GM23248 (cell line): ENCODE results near the gene ATAD3A. TPM values are rescaled to one million over a fixed set of nuclear protein-coding genes. Genes with fewer than 3 reads are reported as not detected.

Experiments
- DNase-seq: peaks from one replicate; pipeline ENCODE4 v3.0.0-alpha.2; 2015
- H2AFZ ChIP-seq: fragments of 200-600 bp; sonication (generic); 2 replicates; pipeline ENCODE4 v1.6.1; 2016; ENCODE audit warnings: antibody characterized with exemption
- H3F3A ChIP-seq: fragments of 200-600 bp; sonication (generic); 2 replicates; pipeline ENCODE4 v1.6.1; 2016; ENCODE audit warnings: mild to moderate bottlenecking, antibody characterized with exemption, mixed run types; ENCODE audit not compliant: insufficient read depth
- H3K27ac ChIP-seq: fragments of 200-600 bp; sonication (generic); 2 replicates; pipeline ENCODE4 v1.5.1; 2016; ENCODE audit warnings: mild to moderate bottlenecking
- H3K27me3 ChIP-seq: fragments of 200-600 bp; sonication (generic); replicated peaks from 2 replicates; pipeline ENCODE4 v1.6.1; 2016; ENCODE audit warnings: mild to moderate bottlenecking; ENCODE audit not compliant: insufficient read depth
- H3K36me3 ChIP-seq: fragments of 200-600 bp; sonication (generic); 2 replicates; pipeline ENCODE4 v1.6.1; 2016; ENCODE audit warnings: low read depth, mild to moderate bottlenecking
- H3K4me1 ChIP-seq: fragments of 200-600 bp; sonication (generic); 2 replicates; pipeline ENCODE4 v1.6.1; 2016; ENCODE audit warnings: mild to moderate bottlenecking; ENCODE audit not compliant: insufficient read depth
- H3K4me2 ChIP-seq: fragments of 200-600 bp; sonication (generic); one replicate; pipeline ENCODE4 v1.6.1; 2016; ENCODE audit warnings: mild to moderate bottlenecking; ENCODE audit not compliant: unreplicated experiment
- H3K4me3 ChIP-seq: fragments of 200-600 bp; sonication (generic); 2 replicates; pipeline ENCODE4 v1.5.1; 2016; ENCODE audit warnings: mild to moderate bottlenecking
- H3K79me2 ChIP-seq: fragments of 200-600 bp; sonication (generic); 2 replicates; pipeline ENCODE4 v1.6.1; 2016; ENCODE audit warnings: mild to moderate bottlenecking; ENCODE audit not compliant: insufficient read depth
- H3K9ac ChIP-seq: fragments of 200-600 bp; sonication (generic); 2 replicates; pipeline ENCODE4 v1.6.1; 2016; ENCODE audit warnings: mild to moderate bottlenecking
- H3K9me2 ChIP-seq: fragments of 200-600 bp; sonication (generic); 2 replicates; pipeline ENCODE4 v1.6.1; 2016; ENCODE audit warnings: mixed run types, mild to moderate bottlenecking, moderate library complexity; ENCODE audit not compliant: insufficient read depth
- H3K9me3 ChIP-seq: fragments of 200-600 bp; sonication (generic); one replicate; pipeline ENCODE4 v1.6.1; 2017; ENCODE audit warnings: low read depth
- H4K20me1 ChIP-seq: fragments of 200-600 bp; sonication (generic); 2 replicates; pipeline ENCODE4 v1.6.0; 2016; ENCODE audit not compliant: insufficient read depth
- EZH2 ChIP-seq: fragments of 200-600 bp; sonication (generic); IDR thresholded peaks from 2 replicates; pipeline ENCODE4 v1.6.1; 2018; ENCODE audit warnings: antibody characterized with exemption, mild to moderate bottlenecking; ENCODE audit not compliant: insufficient read depth, poor library complexity, severe bottlenecking
- EZH2phosphoT487 ChIP-seq: fragments of 200-600 bp; sonication (generic); IDR thresholded peaks from 2 replicates; pipeline ENCODE4 v1.6.1; 2018; ENCODE audit warnings: antibody characterized with exemption, moderate library complexity, mild to moderate bottlenecking, low read depth; ENCODE audit not compliant: insufficient read depth
- WGBS, 2 experiments: methylation state at CpG; one replicate each; pipeline ENCODE4 v1.1.6; 2015 to 2017; ENCODE audit warnings: low lambda C conversion rate in 2 of 2, low coverage in 1 of 2; ENCODE audit errors: missing lambda C conversion rate in 2 of 2; 5-methylcytosine and 5-hydroxymethylcytosine counted together
- in situ Hi-C: fragments of 300-500 bp; cut with MboI; formaldehyde crosslinking; loops from 2 replicates; pipeline ENCODE4 v1.15.0; 2020
- polyA plus RNA-seq: library from polyadenylated mRNA; unstranded; fragments of >200 nt; fragmentation: Nextera tagmentation; extraction: Ambion mirVana; gene quantifications from 2 replicates; pipeline ENCODE4 v1.2.1, GENCODE V29; 2016
- total RNA-seq: library from RNA; depleted of rRNA; stranded (reverse); fragments of >200 nt; shearing (Covaris generic); gene quantifications from 2 replicates; pipeline ENCODE4 v1.2.3, GENCODE V29; 2014

Gene ATAD3A
- total and polyA plus RNA-seq, 2 experiments from 2014 or later = 42.8 to 45.8 TPM

GRCh38 chr1:1564268-1564667 is 52.3 kb downstream of the ATAD3A start:
- H3K9me3 ChIP-seq = no peaks in the 10 kb centered on the region
- peaks cover 14% of the 10 kb centered on the region for H3K36me3 ChIP-seq
- 80% methylated on average over 19 of the region's 19 CpGs for WGBS, 2 experiments
- DNase-seq = no peak
- H3K27ac ChIP-seq = no peak overlapping the region
- no peaks in the 10 kb centered on the region for H3K9me2 ChIP-seq
- no peak overlapping the region for H3K9ac ChIP-seq
- no peak overlapping the region for H3K4me2 ChIP-seq
- no peaks in the 10 kb centered on the region for H3K27me3 ChIP-seq
- no peak overlapping the region for H3K4me3 ChIP-seq
- in situ Hi-C loops = no loop called here
- no peaks in the 10 kb centered on the region; the same call in 1 of the 2 replicates for H3K4me1 ChIP-seq
- H3K79me2 ChIP-seq = peaks cover 100% of the 10 kb centered on the region
- no peaks in the 10 kb centered on the region for H3F3A ChIP-seq
- H2AFZ ChIP-seq = no peak overlapping the region
- peaks cover 12% of the 10 kb centered on the region for H4K20me1 ChIP-seq
- no peak for TF ChIP-seq EZH2phosphoT487
- no peak for TF ChIP-seq EZH2

- H3K4me1 ChIP-seq = peaks cover 10% of the 10 kb centered on the region
- H3K4me2 ChIP-seq = no peak overlapping the region
- 96% methylated on average over 9 to 10 of the region's 10 CpGs for WGBS, 2 experiments
- no peak for TF ChIP-seq EZH2
- TF ChIP-seq EZH2phosphoT487 = no peak
- DNase-seq = no peak
- no peak overlapping the region for H3K9ac ChIP-seq
- H3K27me3 ChIP-seq = no peaks in the 10 kb centered on the region
- in situ Hi-C loops = no loop called here
- no peak overlapping the region for H3K27ac ChIP-seq
- peaks cover 15% of the 10 kb centered on the region for H4K20me1 ChIP-seq
- peaks cover 14% of the 10 kb centered on the region for H3K36me3 ChIP-seq
- no peak overlapping the region for H2AFZ ChIP-seq
- no peaks in the 10 kb centered on the region for H3K9me3 ChIP-seq
- no peaks in the 10 kb centered on the region for H3F3A ChIP-seq
- H3K4me3 ChIP-seq = no peak overlapping the region
- H3K9me2 ChIP-seq = no peaks in the 10 kb centered on the region
- H3K79me2 ChIP-seq = peaks cover 100% of the 10 kb centered on the region
These were observed 53.4 kb downstream of the ATAD3A start for GRCh38 chr1:1565340-1565739.

- no peak for DNase-seq
- no peak overlapping the region for H3K4me2 ChIP-seq
- peaks cover 10% of the 10 kb centered on the region for H3K4me1 ChIP-seq
- H3K9ac ChIP-seq = no peak overlapping the region
- TF ChIP-seq EZH2 = no peak
- TF ChIP-seq EZH2phosphoT487 = no peak
- H3K27ac ChIP-seq = no peak overlapping the region
- H4K20me1 ChIP-seq = peaks cover 20% of the 10 kb centered on the region
- peaks cover 100% of the 10 kb centered on the region for H3K79me2 ChIP-seq
- in situ Hi-C loops = no loop called here
- H3K9me2 ChIP-seq = no peaks in the 10 kb centered on the region
- H3K4me3 ChIP-seq = no peak overlapping the region
- no peak overlapping the region for H2AFZ ChIP-seq
- 89 to 91% methylated on average over 31 of the region's 31 CpGs for whole genome bisulfite sequencing, 2 experiments
- no peaks in the 10 kb centered on the region for H3K27me3 ChIP-seq
- H3F3A ChIP-seq = no peaks in the 10 kb centered on the region
- H3K36me3 ChIP-seq = peaks cover 12% of the 10 kb centered on the region; the same call in 1 of the 2 replicates
- no peaks in the 10 kb centered on the region for H3K9me3 ChIP-seq
These were observed 55.4 kb downstream of the ATAD3A start for GRCh38 chr1:1567152-1567875.

- no peak overlapping the region for H3K4me3 ChIP-seq
- no peaks in the 10 kb centered on the region for H3F3A ChIP-seq
- H3K4me1 ChIP-seq = peaks cover 16% of the 10 kb centered on the region
- H3K36me3 ChIP-seq = peaks cover 16% of the 10 kb centered on the region; the same call in 1 of the 2 replicates
- DNase-seq = no peak
- no peaks in the 10 kb centered on the region for H3K9me2 ChIP-seq
- H2AFZ ChIP-seq = no peak overlapping the region
- H3K27ac ChIP-seq = no peak overlapping the region
- in situ Hi-C loops = no loop called here
- H3K27me3 ChIP-seq = no peaks in the 10 kb centered on the region
- 76 to 78% methylated on average over 10 of the region's 10 CpGs for WGBS, 2 experiments
- H3K9me3 ChIP-seq = no peaks in the 10 kb centered on the region
- TF ChIP-seq EZH2phosphoT487 = no peak
- TF ChIP-seq EZH2 = no peak
- H3K79me2 ChIP-seq = peaks cover 100% of the 10 kb centered on the region
- H3K9ac ChIP-seq = no peak overlapping the region
- peaks cover 20% of the 10 kb centered on the region for H4K20me1 ChIP-seq
- no peak overlapping the region for H3K4me2 ChIP-seq
These were observed 55.9 kb downstream of the ATAD3A start for GRCh38 chr1:1567891-1568291.
